MCF 10A (cell line): Measurements from ENCODE around the gene ABHD1. TPM values are rescaled to one million over a fixed set of nuclear protein-coding genes. Genes with fewer than 3 reads are reported as not detected.
A peak's percentile ranks its signal among the peaks of the same experiment; 100 is the strongest.
"Not testable (repeated sequence)": the region's sequence is repeated elsewhere in the genome, so short reads cannot be mapped to it uniquely, and the experiment has no call there.

Experiments used
- BruUV-seq: library from RNA; stranded (reverse); fragments of 400-500 nt; replicated peaks from 2 replicates; lab custom pipeline; 2021; lab: Mats Ljungman, UMichigan
- CTCF ChIA-PET: fragments of 300-600 bp; sonication (Branson Sonifier 250); formaldehyde crosslinking; extraction: SDS; loops from one replicate; lab custom pipeline; 2021; ENCODE audit warnings: antibody characterized with exemption, inconsistent platforms; lab: Yijun Ruan, JAX
- POLR2A ChIA-PET: fragments of 300-600, 350-650 bp; sonication (Branson Sonifier 250); formaldehyde crosslinking; extraction: SDS; loops from one replicate; lab custom pipeline; 2020; ENCODE audit warnings: antibody characterized with exemption, inconsistent platforms; lab: Yijun Ruan, JAX
- DNase-seq: peaks from one replicate; pipeline ENCODE4 v3.0.0-alpha.2; 2018; ENCODE audit not compliant: unreplicated experiment
- H3K27ac Mint-ChIP-seq: one replicate; pipeline ENCODE4 v1.8.0; 2022; ENCODE audit warnings: mild to moderate bottlenecking, low read depth, mixed read lengths; ENCODE audit not compliant: unreplicated experiment
- H3K27me3 Mint-ChIP-seq: one replicate; pipeline ENCODE4 v1.8.0; 2022; ENCODE audit warnings: mixed read lengths; ENCODE audit not compliant: insufficient read depth, unreplicated experiment
- H3K36me3 Mint-ChIP-seq: one replicate; pipeline ENCODE4 v1.8.0; 2022; ENCODE audit warnings: mild to moderate bottlenecking, moderate library complexity, mixed read lengths; ENCODE audit not compliant: insufficient read depth, unreplicated experiment
- H3K4me1 Mint-ChIP-seq: one replicate; pipeline ENCODE4 v1.8.0; 2022; ENCODE audit warnings: mixed read lengths; ENCODE audit not compliant: insufficient read depth, unreplicated experiment
- H3K4me3 Mint-ChIP-seq: one replicate; pipeline ENCODE4 v1.8.0; 2022; ENCODE audit warnings: mild to moderate bottlenecking, moderate library complexity, mixed read lengths; ENCODE audit not compliant: unreplicated experiment
- H3K9me3 Mint-ChIP-seq: one replicate; pipeline ENCODE4 v1.8.0; 2022; ENCODE audit warnings: mixed read lengths; ENCODE audit not compliant: unreplicated experiment
- intact Hi-C: fragments of 100-400 bp; cut with micrococcal nuclease; formaldehyde crosslinking; loops from 2 replicates; pipeline ENCODE4 v1.14.1; 2022
- total RNA-seq: library from RNA; stranded (reverse); gene quantifications from 2 replicates; pipeline ENCODE4 v1.2.3, GENCODE V29; 2022
- TF ChIP-seq, protein P1 (sequence below): fragments of 200-600 bp; IDR thresholded peaks from one replicate; pipeline ENCODE4 v1.8.0; 2022; ENCODE audit warnings: antibody characterized with exemption, mild to moderate bottlenecking; ENCODE audit not compliant: unreplicated experiment

The ABHD1 gene
- total RNA-seq, 1 experiment from 2014 or later, result not detected

DNA sequence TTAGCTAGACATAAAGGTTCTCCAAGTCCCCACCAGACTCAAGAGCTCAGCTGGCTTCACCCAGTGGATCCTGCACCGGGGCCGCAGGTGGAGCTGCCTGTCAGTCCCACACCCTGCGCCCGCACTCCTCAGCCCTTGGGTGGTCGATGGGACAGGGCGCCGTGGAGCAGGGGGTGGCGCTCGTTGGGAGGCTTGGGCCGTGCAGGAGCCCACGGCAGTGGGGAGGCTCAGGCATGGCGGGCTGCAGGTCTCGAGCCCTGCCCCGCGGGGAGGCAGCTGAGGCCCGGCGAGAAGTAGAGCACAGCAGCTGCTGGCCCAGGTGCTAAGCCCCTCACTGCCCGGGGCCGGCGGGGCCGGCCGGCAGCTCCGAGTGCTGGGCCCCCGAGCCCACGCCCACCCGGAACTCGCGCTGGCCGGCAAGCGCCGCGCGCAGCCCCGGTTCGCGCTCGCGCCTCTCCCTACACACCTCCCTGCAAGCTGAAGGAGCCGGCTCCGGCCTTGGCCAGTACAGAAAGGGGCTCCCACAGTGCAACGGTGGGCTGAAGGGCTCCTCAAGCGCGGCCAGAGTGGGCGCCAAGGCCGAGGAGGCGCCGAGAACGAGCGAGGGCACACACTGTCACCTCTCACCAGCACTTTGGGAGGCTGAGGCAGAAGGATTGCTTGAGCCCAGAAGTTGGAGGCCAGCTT lies 12.1 kb upstream of the ABHD1 start:
- H3K4me3 Mint-ChIP-seq, BruUV-seq, H3K36me3 Mint-ChIP-seq, H3K4me1 Mint-ChIP-seq, DNase-seq, intact Hi-C loops, H3K9me3 Mint-ChIP-seq, H3K27ac Mint-ChIP-seq, H3K27me3 Mint-ChIP-seq: not testable (repeated sequence)
- CTCF ChIA-PET, result interaction anchor here (0.6 to 2.1 kb wide), 5 partner anchors 13 to 191 kb away, joined by 3 to 8 read pairs (median 5); partner anchors contain the start of gene OST4
- POLR2A ChIA-PET, result interaction anchor here (1.0 to 1.1 kb wide), 2 partner anchors 25 to 128 kb away, joined by 3 read pairs; partner anchors contain the start of gene KHK

DNA sequence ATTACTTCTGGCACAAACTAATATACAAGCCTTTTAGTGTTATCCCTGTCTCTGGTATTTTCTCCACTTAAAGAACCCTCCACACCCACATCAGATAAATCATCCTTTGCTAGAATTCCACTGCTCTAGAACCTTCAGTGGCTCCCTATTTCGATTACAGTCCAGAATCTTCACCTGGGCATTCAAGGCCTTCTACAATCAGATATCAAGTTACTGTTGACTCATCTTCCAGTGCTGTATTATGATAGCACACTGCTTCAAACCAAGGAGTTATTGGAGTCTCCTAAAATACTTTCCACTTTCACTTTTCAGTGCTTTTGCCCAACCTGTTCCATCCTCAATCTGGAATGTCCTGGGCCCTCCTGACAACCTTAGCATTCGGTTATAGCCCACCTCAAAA lies 8.1 kb upstream of the ABHD1 start:
- TF ChIP-seq, protein P1, sequence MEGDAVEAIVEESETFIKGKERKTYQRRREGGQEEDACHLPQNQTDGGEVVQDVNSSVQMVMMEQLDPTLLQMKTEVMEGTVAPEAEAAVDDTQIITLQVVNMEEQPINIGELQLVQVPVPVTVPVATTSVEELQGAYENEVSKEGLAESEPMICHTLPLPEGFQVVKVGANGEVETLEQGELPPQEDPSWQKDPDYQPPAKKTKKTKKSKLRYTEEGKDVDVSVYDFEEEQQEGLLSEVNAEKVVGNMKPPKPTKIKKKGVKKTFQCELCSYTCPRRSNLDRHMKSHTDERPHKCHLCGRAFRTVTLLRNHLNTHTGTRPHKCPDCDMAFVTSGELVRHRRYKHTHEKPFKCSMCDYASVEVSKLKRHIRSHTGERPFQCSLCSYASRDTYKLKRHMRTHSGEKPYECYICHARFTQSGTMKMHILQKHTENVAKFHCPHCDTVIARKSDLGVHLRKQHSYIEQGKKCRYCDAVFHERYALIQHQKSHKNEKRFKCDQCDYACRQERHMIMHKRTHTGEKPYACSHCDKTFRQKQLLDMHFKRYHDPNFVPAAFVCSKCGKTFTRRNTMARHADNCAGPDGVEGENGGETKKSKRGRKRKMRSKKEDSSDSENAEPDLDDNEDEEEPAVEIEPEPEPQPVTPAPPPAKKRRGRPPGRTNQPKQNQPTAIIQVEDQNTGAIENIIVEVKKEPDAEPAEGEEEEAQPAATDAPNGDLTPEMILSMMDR, result no peak
- Mint-ChIP-seq H3K4me3 (no peak overlapping the region), H3K9me3 (no peaks in the 10 kb centered on the region), H3K27ac (no peak overlapping the region), H3K4me1 (no peaks in the 10 kb centered on the region), H3K27me3 (no peaks in the 10 kb centered on the region), H3K36me3 (no peaks in the 10 kb centered on the region)
- no TSS peak for BruUV-seq
- ChIA-PET CTCF (interaction anchor here (0.5 to 1.3 kb wide), 3 partner anchors 16 to 188 kb away, joined by 3 to 4 read pairs (median 3); no protein-coding TSS in a partner anchor), POLR2A (interaction anchor here (1.1 kb wide), 1 partner anchor 14 kb away, joined by 4 read pairs; no protein-coding TSS in a partner anchor)
- intact Hi-C loops, result no loop called here
- no peak for DNase-seq

DNA sequence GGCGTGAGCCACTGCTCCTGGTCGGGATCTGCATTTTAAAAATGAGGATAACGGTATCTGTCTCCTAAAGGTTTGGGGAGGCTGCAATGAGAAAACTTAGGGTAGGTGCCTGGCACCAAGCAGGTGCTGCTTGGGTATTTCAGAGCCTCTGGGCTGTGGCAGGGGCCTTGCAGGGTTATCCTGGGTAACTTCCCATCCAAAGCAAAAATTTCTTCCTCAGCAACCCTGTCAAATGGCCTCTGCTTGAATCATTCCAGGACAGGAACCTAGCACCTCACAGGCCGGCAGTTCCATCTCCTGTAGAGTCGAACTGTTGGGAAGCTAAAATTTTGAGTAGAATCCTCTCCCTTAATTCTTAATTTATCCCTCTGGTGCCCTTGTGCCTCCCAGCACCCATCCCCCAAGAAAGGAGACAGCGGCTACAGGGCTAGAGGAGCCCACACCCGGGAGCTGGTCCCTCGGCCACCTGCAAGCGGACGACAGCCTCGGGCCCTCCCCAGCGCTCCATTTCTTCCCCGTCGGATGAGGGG lies 5.6 kb upstream of the ABHD1 start:
- H3K4me3 Mint-ChIP-seq, result peak overlapping the region; percentile 68
- ChIA-PET CTCF (interaction anchor here (0.5 to 0.9 kb wide), 2 partner anchors 161 to 185 kb away, joined by 3 read pairs; no protein-coding TSS in a partner anchor), POLR2A (interaction anchor here (0.7 to 1.0 kb wide), 2 partner anchors 10 to 13 kb away, joined by 4 read pairs; no protein-coding TSS in a partner anchor)
- no peaks in the 10 kb centered on the region for H3K9me3 Mint-ChIP-seq
- TF ChIP-seq, protein P1, result no peak
- H3K27me3 Mint-ChIP-seq, result peaks cover 23% of the 10 kb centered on the region
- DNase-seq, result peak; percentile 11
- intact Hi-C loops, result no loop called here
- no peak overlapping the region for H3K27ac Mint-ChIP-seq
- H3K36me3 Mint-ChIP-seq, result no peaks in the 10 kb centered on the region
- no TSS peak for BruUV-seq
- H3K4me1 Mint-ChIP-seq, result no peaks in the 10 kb centered on the region

DNA sequence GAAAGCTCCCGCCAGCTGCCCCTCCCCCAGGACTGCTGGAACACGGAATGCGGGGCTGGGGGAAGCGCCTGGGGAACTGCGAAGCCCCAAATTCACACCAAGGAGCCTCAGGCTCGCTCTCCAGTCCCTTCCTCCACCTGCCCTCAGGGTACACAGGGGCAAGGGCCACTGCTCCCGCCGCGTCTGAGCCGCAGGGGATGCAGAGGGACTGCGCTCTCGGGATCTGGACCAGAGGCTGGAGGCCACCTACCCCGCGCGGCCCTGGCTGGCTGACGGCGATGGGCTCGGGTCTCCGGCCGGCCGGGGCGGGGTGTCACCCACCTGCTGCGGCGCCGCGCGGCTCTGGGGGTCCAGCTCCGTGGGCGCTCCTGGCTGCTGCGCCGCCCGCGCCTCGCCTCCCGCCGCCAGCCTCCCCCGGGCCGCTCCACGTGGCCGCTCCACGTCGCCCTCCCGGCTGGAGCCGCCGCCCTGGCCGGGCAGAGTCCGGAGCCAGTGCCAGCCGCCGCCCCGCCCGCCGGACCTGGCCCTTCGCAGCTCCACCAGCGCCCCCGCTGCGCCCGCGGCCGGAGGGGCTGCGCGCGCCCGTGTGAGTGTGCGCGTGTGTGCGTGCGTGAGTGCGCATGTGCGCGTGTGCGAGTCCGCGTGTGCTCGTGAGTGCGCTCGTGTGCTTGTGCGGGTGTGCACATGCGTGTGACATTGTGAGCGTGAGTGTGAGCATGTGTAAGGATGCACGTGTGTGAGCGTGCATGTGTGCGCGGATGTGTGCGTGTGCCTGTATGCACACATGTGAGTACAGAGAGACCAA lies 4.9 kb upstream of the ABHD1 start, which contains the start of gene CGREF1:
Gene CGREF1 (minus strand): TSS at position 604 of the 805 bp plus-strand sequence. CDS start 14,762 bp downstream, outside the sequence.
- no peaks in the 10 kb centered on the region for H3K9me3 Mint-ChIP-seq
- intact Hi-C loops, result no loop called here
- H3K27ac Mint-ChIP-seq, result no peak within 1 kb of the TSS
- CTCF ChIA-PET, result interaction anchor here (0.9 kb wide), 1 partner anchor 184 kb away, joined by 3 read pairs; no protein-coding TSS in a partner anchor
- H3K4me3 Mint-ChIP-seq, result peak within 1 kb of the TSS; percentile 68
- DNase-seq, result peak; percentile 23
- H3K27me3 Mint-ChIP-seq, result peaks cover 26% of the 10 kb centered on the region
- POLR2A ChIA-PET, result interaction anchor here (0.6 to 1.0 kb wide), 4 partner anchors 10 to 140 kb away, joined by 3 to 4 read pairs (median 4); no protein-coding TSS in a partner anchor
- TF ChIP-seq, protein P1, result no peak
- no peaks in the 10 kb centered on the region for H3K4me1 Mint-ChIP-seq
- H3K36me3 Mint-ChIP-seq, result no peaks in the 10 kb centered on the region
- BruUV-seq, result no TSS peak

DNA sequence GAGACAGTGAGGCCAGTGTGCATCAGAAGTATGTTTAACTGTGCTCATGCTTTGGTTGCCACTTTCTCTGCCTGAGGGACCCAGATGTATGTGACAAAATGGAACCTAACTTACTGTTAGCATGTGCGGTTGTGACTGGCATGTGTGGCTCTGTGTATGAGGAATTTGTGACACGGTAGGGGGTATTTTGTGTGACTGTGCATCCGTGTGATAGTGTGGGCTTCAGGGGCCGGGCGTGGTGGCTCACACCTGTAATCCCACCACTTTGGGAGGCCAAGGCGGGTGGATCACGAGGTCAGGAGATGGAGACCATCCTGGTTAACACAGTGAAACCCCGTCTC lies 4.3 kb upstream of the ABHD1 start:
- H3K9me3 Mint-ChIP-seq, CTCF ChIA-PET, H3K4me1 Mint-ChIP-seq, H3K36me3 Mint-ChIP-seq, intact Hi-C loops, H3K27ac Mint-ChIP-seq, BruUV-seq: not testable (repeated sequence)
- peak; percentile 16 for DNase-seq
- H3K27me3 Mint-ChIP-seq, result peaks cover 26% of the 10 kb centered on the region
- POLR2A ChIA-PET, result interaction anchor here (0.6 to 0.8 kb wide), 4 partner anchors 56 to 140 kb away, joined by 3 to 4 read pairs (median 3); no protein-coding TSS in a partner anchor
- H3K4me3 Mint-ChIP-seq, result peak overlapping the region; percentile 68
